Astrocyte (in vitro differentiated cells and primary cell): ENCODE measurements around the gene C1orf167. TPM values are rescaled to one million over a fixed set of nuclear protein-coding genes. Genes with fewer than 3 reads are reported as not detected.

Source experiments
- DNase-seq: peaks from one replicate; pipeline ENCODE4 v3.0.0-alpha.2; 2010; ENCODE audit warnings: low read depth
- FAIRE-seq: peaks from 2 replicates; lab custom pipeline; 2011; peaks lifted over from hg19 to GRCh38; lab: Jason Lieb, UNC
- H2AFZ ChIP-seq: 2 replicates; pipeline ENCODE4 v1.6.0; 2012; ENCODE audit warnings: low read depth, low read length, inconsistent platforms
- H3K27ac ChIP-seq: 2 replicates; pipeline ENCODE4 v1.5.1; 2011; ENCODE audit warnings: low read depth, low read length, inconsistent platforms
- H3K27me3 ChIP-seq: 2 replicates; pipeline ENCODE4 v1.6.0; 2011; ENCODE audit warnings: low read length, inconsistent platforms; ENCODE audit not compliant: insufficient read depth
- H3K36me3 ChIP-seq: 2 replicates; pipeline ENCODE4 v1.5.1; 2011; ENCODE audit warnings: low read length, inconsistent platforms; ENCODE audit not compliant: insufficient read depth
- H3K4me1 ChIP-seq: 2 replicates; pipeline ENCODE4 v1.5.1; 2011; ENCODE audit warnings: low read length, inconsistent platforms; ENCODE audit not compliant: insufficient read depth
- H3K4me2 ChIP-seq: 2 replicates; pipeline ENCODE4 v1.6.0; 2012; ENCODE audit warnings: low read length, inconsistent platforms
- H3K4me3 ChIP-seq: 2 replicates; pipeline ENCODE4 v1.5.1; 2011; ENCODE audit warnings: low read depth, mild to moderate bottlenecking, low read length, inconsistent platforms; ENCODE audit not compliant: insufficient read depth
- H3K79me2 ChIP-seq: 2 replicates; pipeline ENCODE4 v1.6.0; 2012; ENCODE audit warnings: mild to moderate bottlenecking, low read length, inconsistent platforms; ENCODE audit not compliant: insufficient read depth
- H3K9ac ChIP-seq: 2 replicates; pipeline ENCODE4 v1.6.0; 2012; ENCODE audit warnings: mild to moderate bottlenecking, low read length, inconsistent platforms
- H3K9me3 ChIP-seq: 2 replicates; pipeline ENCODE4 v1.5.1; 2012; ENCODE audit warnings: low read depth, mild to moderate bottlenecking, low read length, inconsistent platforms; ENCODE audit not compliant: insufficient read depth
- H4K20me1 ChIP-seq: 2 replicates; pipeline ENCODE4 v1.6.0; 2012; ENCODE audit warnings: low read length, inconsistent platforms; ENCODE audit not compliant: insufficient read depth
- H3K27ac Mint-ChIP-seq: one replicate; pipeline ENCODE4 v1.8.0; 2021; ENCODE audit warnings: mild to moderate bottlenecking, mixed read lengths; ENCODE audit not compliant: unreplicated experiment
- H3K27me3 Mint-ChIP-seq: one replicate; pipeline ENCODE4 v1.8.0; 2021; ENCODE audit warnings: low read depth, mixed read lengths; ENCODE audit not compliant: unreplicated experiment
- H3K36me3 Mint-ChIP-seq: one replicate; pipeline ENCODE4 v1.8.0; 2021; ENCODE audit warnings: low read depth, mixed read lengths; ENCODE audit not compliant: unreplicated experiment
- H3K4me1 Mint-ChIP-seq: one replicate; pipeline ENCODE4 v1.8.0; 2021; ENCODE audit warnings: low read depth, mixed read lengths; ENCODE audit not compliant: unreplicated experiment
- H3K4me3 Mint-ChIP-seq: one replicate; pipeline ENCODE4 v1.8.0; 2021; ENCODE audit warnings: mild to moderate bottlenecking, moderate library complexity, mixed read lengths; ENCODE audit not compliant: unreplicated experiment
- H3K9me3 Mint-ChIP-seq: one replicate; pipeline ENCODE4 v1.8.0; 2021; ENCODE audit warnings: mild to moderate bottlenecking, mixed read lengths; ENCODE audit not compliant: unreplicated experiment
- CTCF ChIP-seq: IDR thresholded peaks from 2 replicates; pipeline ENCODE4 v1.5.1; 2011; ENCODE audit warnings: low read depth, mild to moderate bottlenecking, inconsistent platforms, low read length, moderate library complexity; ENCODE audit not compliant: insufficient read depth
- EZH2 ChIP-seq: IDR thresholded peaks from 2 replicates; pipeline ENCODE4 v1.6.1; 2012; ENCODE audit warnings: mild to moderate bottlenecking, low read length, inconsistent platforms; ENCODE audit not compliant: insufficient read depth
- total RNA-seq: library from RNA; stranded (reverse); gene quantifications from 2 replicates; pipeline ENCODE4 v1.2.1, GENCODE V29; 2021

C1orf167 gene
- total RNA-seq, 1 donor from 2014 or later: not detected

GRCh38 chr1:11752359-11753088, 9.5 kb upstream of the C1orf167 start:
- Histone ChIP-seq H3K36me3 (no peaks in the 10 kb centered on the region), H3K9me3 (no peaks in the 10 kb centered on the region), H3K9ac (no peak overlapping the region), H3K4me1 (no peaks in the 10 kb centered on the region), H3K4me2 (no peak overlapping the region), H2AFZ (no peak overlapping the region), H3K79me2 (no peaks in the 10 kb centered on the region), H3K27me3 (no peaks in the 10 kb centered on the region), H3K4me3 (no peak overlapping the region), H4K20me1 (no peaks in the 10 kb centered on the region), H3K27ac (no peak overlapping the region)
- peaks cover 19% of the 10 kb centered on the region for H3K4me1 Mint-ChIP-seq
- FAIRE-seq: no peak
- TF ChIP-seq EZH2 (no peak), CTCF (no peak)
- H3K4me3 Mint-ChIP-seq: no peak overlapping the region
- H3K9me3 Mint-ChIP-seq: peaks cover 10% of the 10 kb centered on the region
- H3K36me3 Mint-ChIP-seq: peaks cover 3% of the 10 kb centered on the region
- no peak for DNase-seq
- H3K27me3 Mint-ChIP-seq: peaks cover 3% of the 10 kb centered on the region
- H3K27ac Mint-ChIP-seq: no peak overlapping the region

- DNase-seq (peak; percentile 39), FAIRE-seq (no peak)
- Mint-ChIP-seq H3K4me3 (no peak overlapping the region), H3K9me3 (peaks cover 10% of the 10 kb centered on the region), H3K36me3 (peaks cover 3% of the 10 kb centered on the region), H3K27me3 (peaks cover 3% of the 10 kb centered on the region), H3K4me1 (peaks cover 19% of the 10 kb centered on the region), H3K27ac (peak overlapping the region; percentile 4)
- H2AFZ ChIP-seq: no peak overlapping the region
- H3K27me3 ChIP-seq: no peaks in the 10 kb centered on the region
- no peak overlapping the region for H3K4me3 ChIP-seq
- H3K9me3 ChIP-seq: no peaks in the 10 kb centered on the region
- H3K9ac ChIP-seq: no peak overlapping the region
- no peaks in the 10 kb centered on the region for H3K79me2 ChIP-seq
- H3K36me3 ChIP-seq: no peaks in the 10 kb centered on the region
- no peaks in the 10 kb centered on the region for H3K4me1 ChIP-seq
- H3K4me2 ChIP-seq: no peak overlapping the region
- TF ChIP-seq CTCF (no peak), EZH2 (no peak)
- H3K27ac ChIP-seq: no peak overlapping the region
- H4K20me1 ChIP-seq: no peaks in the 10 kb centered on the region
Measured at GRCh38 chr1:11753555-11754208, 8.3 kb upstream of the C1orf167 start.

GRCh38 chr1:11757047-11757446, 4.9 kb upstream of the C1orf167 start:
- H3K9ac ChIP-seq: no peak overlapping the region
- DNase-seq (no peak), FAIRE-seq (no peak)
- no peaks in the 10 kb centered on the region for H3K9me3 ChIP-seq
- H3K27me3 Mint-ChIP-seq: peaks cover 16% of the 10 kb centered on the region
- H3K36me3 ChIP-seq: no peaks in the 10 kb centered on the region
- H3K4me3 Mint-ChIP-seq: no peak overlapping the region
- TF ChIP-seq EZH2 (no peak), CTCF (no peak)
- H3K79me2 ChIP-seq: no peaks in the 10 kb centered on the region
- H3K27ac ChIP-seq: no peak overlapping the region
- H3K27ac Mint-ChIP-seq: no peak overlapping the region
- no peak overlapping the region for H2AFZ ChIP-seq
- H3K27me3 ChIP-seq: peaks cover 6% of the 10 kb centered on the region
- H3K9me3 Mint-ChIP-seq: peaks cover 10% of the 10 kb centered on the region
- no peak overlapping the region for H3K4me3 ChIP-seq
- H3K4me2 ChIP-seq: no peak overlapping the region
- no peaks in the 10 kb centered on the region for H3K4me1 ChIP-seq
- peaks cover 17% of the 10 kb centered on the region for H3K4me1 Mint-ChIP-seq
- H3K36me3 Mint-ChIP-seq: peaks cover under 1% of the 10 kb centered on the region
- no peaks in the 10 kb centered on the region for H4K20me1 ChIP-seq
